DMS153 (cell line): Measurements from ENCODE around the gene HACD4.
A peak's percentile ranks its signal among the peaks of the same experiment; 100 is the strongest.

Source experiments
- DNase-seq: peaks from one replicate; lab custom pipeline; 2025; lab: John Stamatoyannopoulos, UW

HACD4 gene, protein sequence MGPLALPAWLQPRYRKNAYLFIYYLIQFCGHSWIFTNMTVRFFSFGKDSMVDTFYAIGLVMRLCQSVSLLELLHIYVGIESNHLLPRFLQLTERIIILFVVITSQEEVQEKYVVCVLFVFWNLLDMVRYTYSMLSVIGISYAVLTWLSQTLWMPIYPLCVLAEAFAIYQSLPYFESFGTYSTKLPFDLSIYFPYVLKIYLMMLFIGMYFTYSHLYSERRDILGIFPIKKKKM

DNA sequence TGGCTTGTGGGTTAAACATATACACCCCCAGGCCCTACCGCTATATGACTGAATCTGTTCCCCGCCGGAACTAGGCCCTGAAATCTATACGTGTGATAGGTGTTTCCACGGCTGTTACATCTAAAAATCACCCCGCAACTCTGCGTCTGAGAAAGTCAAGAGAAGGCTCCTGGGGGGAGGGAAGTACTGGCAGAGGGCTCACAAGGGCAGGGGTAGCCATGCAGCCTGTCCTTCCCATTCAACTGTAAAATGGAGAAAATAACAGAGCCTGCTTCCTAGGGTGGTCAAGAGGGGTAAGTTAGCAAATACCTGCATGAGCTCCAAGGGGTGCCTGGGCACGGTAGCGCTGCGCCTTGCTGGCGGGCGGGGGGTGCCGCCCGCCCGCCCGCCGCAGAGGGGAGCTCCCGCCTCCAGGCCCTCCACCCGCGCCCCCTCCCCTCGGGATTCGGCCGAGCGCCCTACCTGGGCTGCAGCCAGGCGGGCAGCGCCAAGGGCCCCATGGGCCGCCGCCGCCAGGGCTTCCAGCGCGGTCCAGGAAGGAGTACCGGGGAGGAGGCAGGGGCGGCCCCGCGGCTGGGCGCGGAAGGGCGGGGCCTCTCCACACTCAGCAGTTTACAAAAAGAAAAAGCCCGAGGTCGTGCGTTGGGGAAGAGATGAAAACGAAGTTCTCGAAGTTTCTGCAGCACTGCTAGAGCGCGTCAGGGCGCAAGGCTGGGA lies at the start of gene HACD4:
HACD4 (minus strand) TSS at position 550 of the 717 bp plus-strand sequence; CDS start at position 500, 50 bp downstream.
- DNase-seq, result peak; percentile 12

DNA sequence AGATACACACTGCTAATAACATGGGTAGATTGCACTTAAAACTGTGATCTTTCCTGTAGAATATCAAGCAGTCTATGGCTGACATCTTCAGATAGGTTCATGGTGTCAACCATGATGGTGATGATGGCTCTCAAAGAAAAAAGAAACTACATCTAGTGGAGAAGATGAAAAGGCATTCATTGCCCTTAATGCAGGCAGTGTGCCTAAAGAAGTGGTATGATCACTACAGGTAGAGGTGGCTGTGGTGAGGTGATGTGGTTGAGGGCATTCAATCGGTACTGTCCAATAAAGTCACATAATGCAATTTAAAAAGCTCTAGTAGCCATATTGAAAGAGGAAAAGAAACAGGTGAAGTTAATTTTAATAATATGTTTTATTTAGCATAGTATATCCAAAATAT lies 49.4 kb upstream of the HACD4 start:
- DNase-seq, result no peak

- no peak for DNase-seq
These were observed 47.3 kb upstream of the HACD4 start for GRCh38 chr9:21078702-21079101.

DNA sequence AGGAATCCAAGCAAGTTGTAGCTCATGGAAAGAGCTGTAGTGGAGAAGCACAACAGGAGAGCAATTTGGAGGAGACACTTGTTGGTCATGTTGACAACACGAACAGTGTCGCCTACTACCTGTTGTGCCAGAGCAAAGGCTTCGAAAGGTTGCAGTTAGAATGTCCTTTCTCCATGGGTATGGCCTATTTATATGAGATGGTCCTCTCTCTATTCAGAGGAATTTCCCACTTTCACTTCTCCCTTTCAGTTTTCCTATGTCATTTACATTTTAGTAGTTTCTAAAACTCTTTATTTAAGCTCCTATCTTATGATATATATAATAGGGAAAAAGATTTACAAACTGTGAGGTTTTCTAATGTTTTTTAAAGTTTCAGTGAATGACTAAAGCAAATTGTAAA lies 46.3 kb upstream of the HACD4 start, which contains the start of gene IFNB1:
IFNB1 (minus strand) TSS at position 162 of the 400 bp plus-strand sequence; CDS start at position 89, 73 bp downstream.
- no peak for DNase-seq

GRCh38 chr9:21075484-21075883 lies 44.0 kb upstream of the HACD4 start:
- no peak for DNase-seq

DNA sequence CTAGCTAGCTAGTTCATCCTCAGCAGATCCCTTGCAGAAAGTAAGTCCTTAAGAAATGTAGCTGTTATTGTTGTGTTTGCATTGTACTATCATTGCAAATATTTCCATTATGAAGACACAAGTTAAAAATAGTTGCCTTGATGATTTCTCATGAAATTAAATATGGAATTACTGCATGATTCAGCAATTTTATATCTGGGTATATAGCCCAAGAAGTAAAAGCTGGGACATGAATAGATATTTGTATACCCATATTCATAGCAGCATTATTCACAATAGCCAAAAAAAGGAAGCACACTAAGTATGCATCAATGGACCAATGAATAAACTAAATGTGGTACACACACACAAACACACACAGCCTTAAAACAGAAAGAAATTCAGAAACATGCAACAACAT lies 39.5 kb upstream of the HACD4 start:
- DNase-seq, result no peak

DNA sequence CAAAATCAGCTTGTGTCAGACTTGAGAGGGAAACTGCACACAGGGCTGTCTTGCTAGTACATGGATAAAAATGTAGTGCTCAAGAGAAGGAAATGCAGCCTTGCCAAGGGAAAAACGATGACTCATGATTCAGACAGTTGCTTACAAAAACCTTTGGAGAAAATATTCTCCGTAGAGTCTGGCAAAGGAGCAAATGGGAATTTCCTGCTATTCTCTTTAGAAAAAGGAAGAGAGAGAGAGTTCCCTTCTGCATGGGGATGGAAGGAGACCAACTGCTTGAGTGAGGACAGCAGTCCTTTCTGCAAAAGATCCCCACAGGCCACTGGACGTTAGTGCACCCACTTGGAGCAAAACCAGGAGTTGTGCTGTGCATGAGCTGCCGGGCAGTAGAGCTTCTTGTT lies 38.7 kb upstream of the HACD4 start:
- DNase-seq, result peak; percentile 22

DNA sequence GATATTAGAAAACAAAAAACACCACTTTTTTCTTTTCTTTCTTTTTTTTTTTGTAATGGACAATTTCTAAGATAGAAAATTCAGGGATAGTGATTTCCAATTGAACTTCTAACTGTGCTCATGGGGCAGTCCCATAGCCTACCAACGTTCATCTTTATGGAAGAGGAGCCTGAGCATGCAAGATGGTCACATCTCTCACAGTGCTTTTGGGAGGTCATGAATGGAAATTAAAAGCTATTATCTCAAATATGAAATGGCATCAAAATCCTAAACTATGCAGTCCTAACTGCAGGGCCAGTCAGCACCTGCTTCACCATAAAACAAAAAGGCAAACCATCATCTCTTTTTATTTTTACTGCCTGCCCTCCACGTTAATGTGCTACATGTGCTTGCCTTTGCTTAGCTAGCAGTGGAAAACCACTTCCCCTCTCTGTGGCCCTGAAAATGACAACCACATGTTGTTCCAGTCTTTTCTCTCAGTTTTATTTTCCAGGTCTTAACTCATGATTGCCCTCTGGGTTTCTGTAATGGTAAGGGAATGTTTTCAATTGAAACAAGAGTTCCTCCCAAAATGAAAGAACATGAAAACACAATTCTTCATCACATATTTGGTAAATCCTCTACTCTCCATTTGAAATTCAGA lies 29.6 kb upstream of the HACD4 start:
- DNase-seq, result no peak

DNA sequence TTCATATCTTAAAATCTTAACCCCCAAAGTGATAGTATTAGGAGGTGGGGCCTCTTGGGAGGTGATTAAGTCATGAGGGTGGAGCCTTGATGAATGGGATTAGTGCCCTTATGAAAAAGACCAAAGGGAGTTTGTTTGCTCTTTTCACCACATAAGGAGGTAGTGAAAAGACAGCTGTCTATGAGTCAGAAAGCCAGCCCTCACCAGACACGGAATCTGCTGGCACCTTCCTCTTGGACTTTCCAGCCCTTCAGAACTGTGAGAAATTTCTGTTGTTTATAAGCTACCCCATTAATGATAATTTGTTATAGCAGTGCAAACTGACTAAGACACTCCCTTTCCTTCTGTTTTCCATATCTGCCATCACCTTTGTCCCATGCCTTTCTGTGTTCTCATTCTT lies 25.5 kb upstream of the HACD4 start:
- DNase-seq, result peak; percentile 70

- DNase-seq, result no peak
These were observed 22.4 kb upstream of the HACD4 start for GRCh38 chr9:21053851-21054250.

DNA sequence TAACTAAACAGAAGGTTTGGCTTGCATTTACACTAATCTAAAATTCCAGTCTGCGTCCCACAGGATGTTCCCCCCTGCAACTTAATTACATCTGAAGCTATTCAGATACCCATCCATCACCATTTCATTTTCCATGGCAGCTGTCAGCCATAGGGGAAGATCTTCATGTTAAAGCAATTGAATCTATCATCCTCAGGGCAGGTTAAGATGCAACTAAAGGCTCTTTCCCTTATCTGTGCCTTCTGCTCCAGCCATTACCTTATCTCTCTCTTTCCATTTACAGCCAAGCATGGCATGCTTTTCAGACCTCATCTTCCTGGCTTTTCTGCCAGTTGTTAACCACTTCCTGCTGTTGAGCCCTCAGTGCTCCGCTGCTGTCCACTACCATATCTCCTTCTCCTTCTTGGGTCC lies 15.8 kb upstream of the HACD4 start:
- no peak for DNase-seq

DNA sequence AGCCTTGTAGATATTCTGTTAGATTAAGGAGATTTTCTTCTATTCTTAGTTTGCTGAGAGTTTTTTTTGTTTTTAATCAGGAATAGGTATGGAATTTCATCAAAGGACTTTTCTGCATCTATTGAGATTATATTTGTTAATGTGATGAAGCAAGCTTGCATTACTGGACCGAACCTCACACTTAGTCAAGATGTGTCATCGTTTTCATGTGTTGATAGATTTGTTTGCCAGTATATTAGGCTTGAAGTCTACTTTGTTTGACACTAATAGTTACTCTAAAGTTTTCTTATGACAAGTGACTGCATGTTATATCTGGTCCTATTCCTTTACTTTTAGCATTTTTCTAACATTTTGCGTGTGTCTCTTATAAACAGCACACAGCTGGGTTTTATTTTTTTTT lies 12.4 kb upstream of the HACD4 start:
- DNase-seq, result no peak

GRCh38 chr9:21042466-21042865 lies 11.0 kb upstream of the HACD4 start:
- DNase-seq, result no peak

GRCh38 chr9:21039302-21039701 lies 7.9 kb upstream of the HACD4 start:
- DNase-seq, result no peak

DNA sequence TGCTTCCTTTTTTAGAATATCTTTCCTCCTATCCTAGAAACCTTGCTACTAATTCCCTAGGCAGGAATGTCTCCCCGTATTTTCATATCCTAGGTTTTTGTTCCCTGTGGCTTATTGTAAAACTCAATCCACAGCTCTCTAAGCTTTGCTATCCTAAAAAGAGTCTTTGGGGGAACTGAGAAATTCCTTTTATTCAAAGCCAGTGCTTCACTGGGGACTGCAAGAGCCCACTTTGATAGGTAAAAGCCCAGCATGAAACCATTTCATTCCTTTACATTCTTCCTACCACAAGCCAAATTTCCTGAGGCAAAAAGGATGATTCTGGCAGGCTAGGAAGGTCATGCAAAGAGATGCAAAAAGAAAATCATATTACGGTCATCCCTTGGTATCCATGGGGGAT lies 5.8 kb upstream of the HACD4 start:
- DNase-seq, result no peak

DNA sequence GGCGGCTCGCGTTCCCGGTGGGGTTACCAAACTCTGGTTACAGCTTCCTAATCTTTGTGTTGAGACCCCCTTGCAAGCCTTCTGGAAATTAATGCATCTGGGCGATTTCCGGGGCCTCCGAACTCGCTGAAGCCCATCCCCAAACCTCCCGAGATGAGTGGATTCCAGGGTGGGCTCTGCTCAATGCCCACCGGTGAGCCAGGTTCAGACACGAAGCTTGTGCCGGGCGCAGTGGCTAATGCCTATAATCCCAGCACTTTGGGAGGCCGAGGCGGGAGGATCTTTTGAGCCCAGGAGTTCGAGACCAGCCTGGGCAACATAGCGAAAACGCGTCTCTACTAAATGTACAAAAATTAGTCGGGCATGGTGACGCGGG lies 356 bp upstream of the HACD4 start:
- no peak for DNase-seq

- peak; percentile 36 for DNase-seq
These were observed 928 bp downstream of the HACD4 start for GRCh38 chr9:21030389-21031035.

- peak; percentile 33 for DNase-seq
These were observed 1.8 kb downstream of the HACD4 start for GRCh38 chr9:21029661-21030060.

DNA sequence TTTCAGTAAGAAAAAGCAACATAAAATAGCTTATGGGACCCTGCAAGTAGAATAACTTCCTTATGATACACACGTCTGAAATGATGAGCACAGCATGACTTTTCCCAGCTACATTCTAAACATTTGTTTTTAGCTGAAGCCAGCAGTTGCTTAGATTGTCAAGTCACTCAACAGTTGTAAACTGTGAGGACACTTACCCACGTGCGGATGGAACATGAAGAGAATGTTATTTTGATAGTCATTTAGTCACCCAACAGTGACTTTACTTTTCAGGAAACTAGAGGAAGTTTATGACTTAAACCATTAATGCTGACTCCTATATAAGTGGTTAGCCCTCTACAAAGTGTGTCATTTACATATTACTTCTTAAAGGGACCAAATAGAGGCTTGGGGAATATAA lies 3.0 kb downstream of the HACD4 start:
- DNase-seq, result no peak

DNA sequence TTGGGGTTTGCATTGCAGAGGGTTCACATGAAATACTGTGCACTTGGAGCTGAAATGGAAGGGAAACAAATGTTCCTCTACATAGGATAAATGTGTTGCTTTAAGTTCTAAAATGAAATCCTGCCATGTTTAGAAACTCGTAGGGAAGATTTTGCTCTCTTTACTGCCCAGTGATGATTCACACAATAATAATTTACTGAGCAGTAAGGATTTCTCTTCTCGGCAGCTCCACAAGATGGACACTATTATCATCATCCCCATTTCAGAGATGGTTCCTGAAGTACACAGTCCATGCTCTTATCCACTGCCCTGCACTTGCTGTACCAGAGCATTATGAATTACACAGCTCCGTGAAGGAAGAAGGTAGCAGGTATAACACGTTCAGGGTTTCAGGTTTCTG lies 4.1 kb downstream of the HACD4 start:
- DNase-seq, result no peak

DNA sequence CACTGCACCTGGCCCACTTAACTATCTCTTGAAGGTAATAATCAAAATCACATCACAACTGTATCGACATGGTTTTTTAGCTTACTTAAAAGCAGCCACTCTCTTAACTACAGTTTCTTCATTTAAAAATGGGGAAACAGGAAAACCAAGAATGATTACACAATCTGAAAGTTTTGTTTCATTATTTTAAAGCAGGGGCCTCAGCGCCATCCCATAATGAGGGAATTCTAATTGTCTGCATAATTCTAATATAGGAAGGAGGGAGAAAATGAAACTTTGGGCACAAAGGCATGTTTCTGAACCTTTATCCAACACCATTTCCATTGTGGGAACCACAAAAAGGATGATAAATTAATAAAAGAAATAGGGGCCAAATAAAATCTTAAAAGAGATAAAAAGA lies 7.6 kb downstream of the HACD4 start:
- no peak for DNase-seq

- no peak for DNase-seq
These were observed 13.3 kb downstream of the HACD4 start for GRCh38 chr9:21018177-21018576.
